Measurements from ENCODE around the gene GTF3C1.

GRCh38 chr16:27566417-27566816 lies 16.7 kb upstream of the GTF3C1 start:
- TF ChIP-seq POLR2A (IDR thresholded peaks at IDR 0.05), result no peak
- TF ChIP-seq CTCF (IDR thresholded peaks at IDR 0.05), result no peak
- no peak for TF ChIP-seq POLR2AphosphoS5 (IDR thresholded peaks at IDR 0.05)
